HG03175 (cell line): ENCODE results near the gene ITPK1.
"Not testable (repeated sequence)": the region's sequence is repeated elsewhere in the genome, so short reads cannot be mapped to it uniquely, and the experiment has no call there.

Source experiments
- ATAC-seq: cut with Tn5 transposase; IDR thresholded peaks from one replicate; pipeline ENCODE4 v1.9.1; 2021; ENCODE audit warnings: mild to moderate bottlenecking, moderate library complexity; ENCODE audit not compliant: unreplicated experiment

ITPK1 gene

DNA sequence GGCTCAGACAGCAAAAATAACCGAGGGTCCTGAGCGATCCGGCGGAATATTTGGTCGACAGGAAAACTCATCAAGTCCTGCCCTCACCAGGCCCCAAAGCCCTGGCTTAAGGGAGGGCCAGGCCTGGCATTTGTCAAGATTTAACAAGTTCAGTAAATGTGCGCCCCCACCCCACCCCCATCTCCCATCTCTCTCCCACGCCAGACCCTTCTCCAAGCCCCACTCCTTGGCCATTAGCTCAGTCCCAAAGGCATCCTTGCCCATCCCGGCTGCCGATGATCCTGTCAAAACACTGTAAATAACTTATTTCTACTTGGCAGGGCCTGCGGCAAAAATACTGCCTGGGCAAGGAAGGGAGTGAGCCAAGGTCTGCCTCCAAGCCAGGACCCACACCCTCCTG lies 52.8 kb downstream of the ITPK1 start:
- no peak for ATAC-seq

DNA sequence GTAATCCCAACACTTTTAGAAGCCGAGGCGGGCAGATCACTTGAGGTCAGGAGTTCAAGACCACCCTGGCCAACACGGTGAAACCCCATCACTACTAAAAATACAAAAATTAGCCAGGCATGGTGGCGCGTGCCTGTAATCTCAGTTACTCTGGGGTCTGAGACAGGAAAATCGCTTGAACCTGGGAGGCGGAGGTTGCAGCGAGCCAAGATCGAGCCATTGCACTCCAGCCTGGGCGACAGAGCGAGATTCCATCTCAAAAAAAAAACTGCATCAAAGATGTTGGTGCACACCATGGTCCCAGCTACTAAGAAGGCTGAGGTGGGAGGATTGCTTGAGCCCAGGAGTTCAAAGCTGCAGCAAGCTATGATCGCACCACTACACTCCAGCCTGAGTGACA lies 53.7 kb downstream of the ITPK1 start:
- not testable (repeated sequence) for ATAC-seq

DNA sequence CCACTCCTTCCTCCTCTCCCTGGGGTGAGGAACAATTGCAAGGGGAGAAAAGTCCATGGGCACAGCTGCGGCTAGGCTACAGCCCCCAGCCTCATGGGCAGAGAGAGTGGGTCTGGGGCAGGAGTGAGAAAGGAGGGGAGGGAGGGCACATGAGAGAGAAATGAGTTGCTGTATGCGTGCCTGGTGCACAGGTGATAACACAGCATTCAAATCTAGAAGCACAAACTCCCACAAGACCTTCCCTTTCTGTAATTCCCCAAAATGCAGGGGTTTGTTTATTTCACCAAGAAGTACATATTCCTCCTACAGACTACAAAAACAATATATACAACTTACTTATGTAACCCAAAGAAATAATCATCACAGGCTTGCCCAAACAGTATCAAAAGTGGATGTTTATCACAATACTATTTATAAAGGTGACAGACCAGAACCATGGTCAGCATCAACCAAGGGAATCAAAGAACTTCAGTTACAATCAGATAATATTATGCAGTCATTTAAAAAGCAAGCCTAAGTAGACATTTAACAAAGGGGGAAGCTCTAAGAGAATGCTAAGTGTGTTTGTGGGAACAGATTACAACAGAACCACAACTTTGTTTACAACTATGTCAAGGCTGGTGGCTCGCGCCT lies 54.2 kb downstream of the ITPK1 start:
- no peak for ATAC-seq

DNA sequence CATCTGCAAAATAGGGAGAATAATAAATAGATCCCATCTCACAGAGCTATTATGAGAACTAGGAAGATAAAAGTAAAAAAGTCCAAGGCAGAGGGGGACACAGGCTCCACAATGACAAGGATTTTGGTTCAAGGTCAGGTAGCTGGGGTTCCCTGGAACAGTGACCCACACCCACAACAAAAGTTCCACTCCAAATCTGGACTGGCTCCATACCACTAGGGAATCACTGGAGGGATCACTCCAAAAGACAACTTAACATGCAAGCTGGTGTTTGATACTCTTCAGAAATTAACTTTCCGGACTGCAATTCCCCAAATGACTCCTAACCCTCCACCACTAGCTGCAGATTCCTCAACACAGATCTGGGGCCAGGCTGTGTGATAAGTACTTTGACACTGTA lies 54.9 kb downstream of the ITPK1 start:
- ATAC-seq = no peak

DNA sequence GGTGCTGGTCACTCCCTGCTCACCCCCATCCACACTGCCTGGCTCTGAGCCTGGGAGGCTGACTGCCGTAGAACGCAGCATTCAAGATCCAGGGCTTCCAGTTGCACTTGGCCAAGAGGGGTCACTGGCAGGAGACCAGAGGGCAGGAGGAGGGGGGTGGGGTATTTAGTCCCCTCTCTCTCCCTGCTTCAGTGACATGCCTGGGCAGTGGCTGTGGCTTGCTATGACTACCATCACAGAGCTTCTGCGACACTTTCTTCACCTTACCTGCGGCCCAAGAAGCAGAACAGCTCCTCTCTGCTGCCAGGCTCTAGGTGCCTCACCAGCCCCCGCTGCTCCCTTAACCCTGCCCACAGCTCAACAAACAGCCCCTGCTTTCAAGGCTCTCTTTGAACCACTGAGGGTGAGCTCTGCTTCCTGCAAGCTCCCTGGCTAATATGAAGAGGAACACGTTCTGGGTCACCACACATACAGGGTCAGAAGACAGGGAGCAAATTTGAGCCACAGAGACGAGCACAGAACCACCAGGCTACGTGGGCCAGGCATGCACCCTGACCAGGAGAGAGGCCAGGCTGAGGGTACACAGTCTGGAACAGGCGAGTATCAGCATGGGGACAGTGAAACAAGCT lies 55.7 kb downstream of the ITPK1 start:
- no peak for ATAC-seq

DNA sequence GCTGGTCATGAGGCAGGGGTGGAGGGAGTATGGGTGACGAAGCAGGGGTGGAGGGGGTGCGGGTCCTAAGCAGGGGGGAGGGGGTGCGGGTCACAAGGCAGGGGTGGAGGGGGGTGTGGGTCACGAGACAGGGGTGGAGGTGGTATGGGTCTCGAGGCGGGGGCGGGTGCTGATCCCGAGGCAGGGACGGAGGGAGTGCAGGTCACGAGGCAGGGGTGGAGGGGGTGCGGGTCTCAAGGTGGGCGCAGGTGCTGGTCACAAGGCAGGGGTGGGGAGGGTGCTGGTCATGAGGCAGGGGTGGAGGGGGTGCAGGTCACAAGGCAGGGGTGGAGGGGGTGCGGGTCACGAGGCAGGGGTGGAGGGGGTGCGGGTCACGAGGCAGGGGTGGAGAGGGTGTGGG lies 56.5 kb downstream of the ITPK1 start:
- ATAC-seq = no peak

DNA sequence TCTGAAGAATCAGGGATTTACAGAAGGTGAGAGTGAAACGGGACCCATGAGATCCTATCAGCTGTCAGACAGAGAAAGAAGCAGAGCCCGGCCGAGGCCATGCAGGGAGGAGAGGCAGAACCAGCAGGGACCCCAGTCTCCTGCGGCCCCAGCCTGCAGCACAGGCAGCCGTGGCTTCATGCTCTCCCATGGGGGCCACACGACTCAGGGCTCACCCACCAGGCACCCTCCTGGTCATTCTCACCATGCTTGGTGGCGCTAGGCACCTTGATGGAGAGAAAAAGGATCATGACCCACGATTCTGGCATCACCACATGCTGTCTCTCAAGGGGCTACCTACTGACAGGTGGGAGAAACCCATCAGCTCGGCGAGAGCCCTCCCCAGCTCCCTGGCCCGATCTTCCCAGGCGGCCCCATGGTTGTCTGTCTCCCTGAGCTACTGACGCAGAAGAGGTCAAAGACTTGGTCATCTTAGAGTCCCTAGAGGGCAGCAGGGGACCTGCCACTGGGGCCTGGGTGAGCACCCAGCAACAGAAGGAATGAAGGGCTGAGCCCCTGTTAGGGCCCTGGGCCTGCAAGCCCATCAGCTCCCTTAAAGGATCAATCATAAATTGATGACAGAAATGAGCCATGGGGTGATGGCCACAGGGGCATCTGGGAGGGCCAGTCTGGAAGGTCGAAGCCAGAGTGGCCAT lies 58.0 kb downstream of the ITPK1 start:
- no peak for ATAC-seq

DNA sequence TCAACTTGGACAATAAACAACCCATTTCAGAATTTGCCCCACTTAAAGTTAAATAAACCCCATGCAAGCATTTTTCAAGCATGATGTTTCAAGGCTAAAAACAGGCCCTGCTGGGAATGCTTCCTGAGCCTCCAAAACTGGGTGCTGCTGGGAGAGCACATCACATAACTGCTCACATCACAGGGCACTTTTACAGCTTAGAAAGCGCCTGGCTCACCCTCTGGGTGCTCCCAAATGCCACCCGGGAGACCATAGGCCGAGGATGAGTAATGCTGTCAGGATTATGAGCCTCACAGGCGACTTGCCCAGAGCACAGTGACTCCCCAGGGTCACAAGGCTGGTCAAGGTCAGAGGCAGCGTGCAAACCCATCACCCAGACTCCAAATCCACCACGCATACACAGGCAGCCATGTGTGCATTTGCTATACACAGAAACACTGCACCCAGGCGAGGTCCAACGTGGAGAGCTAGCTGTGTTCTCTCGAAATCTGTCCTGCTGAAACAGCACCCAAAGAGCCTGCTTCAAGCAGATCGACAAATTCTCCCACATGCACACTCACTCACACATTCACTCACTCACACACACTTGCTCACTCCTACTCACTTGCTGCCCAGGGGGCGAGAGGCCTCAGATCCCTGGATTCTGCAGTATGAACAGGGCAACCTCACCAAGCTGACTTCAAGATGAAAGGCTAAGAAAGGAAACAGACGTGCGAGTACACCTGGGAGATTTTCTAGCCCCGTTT lies 58.7 kb downstream of the ITPK1 start:
- no peak for ATAC-seq

DNA sequence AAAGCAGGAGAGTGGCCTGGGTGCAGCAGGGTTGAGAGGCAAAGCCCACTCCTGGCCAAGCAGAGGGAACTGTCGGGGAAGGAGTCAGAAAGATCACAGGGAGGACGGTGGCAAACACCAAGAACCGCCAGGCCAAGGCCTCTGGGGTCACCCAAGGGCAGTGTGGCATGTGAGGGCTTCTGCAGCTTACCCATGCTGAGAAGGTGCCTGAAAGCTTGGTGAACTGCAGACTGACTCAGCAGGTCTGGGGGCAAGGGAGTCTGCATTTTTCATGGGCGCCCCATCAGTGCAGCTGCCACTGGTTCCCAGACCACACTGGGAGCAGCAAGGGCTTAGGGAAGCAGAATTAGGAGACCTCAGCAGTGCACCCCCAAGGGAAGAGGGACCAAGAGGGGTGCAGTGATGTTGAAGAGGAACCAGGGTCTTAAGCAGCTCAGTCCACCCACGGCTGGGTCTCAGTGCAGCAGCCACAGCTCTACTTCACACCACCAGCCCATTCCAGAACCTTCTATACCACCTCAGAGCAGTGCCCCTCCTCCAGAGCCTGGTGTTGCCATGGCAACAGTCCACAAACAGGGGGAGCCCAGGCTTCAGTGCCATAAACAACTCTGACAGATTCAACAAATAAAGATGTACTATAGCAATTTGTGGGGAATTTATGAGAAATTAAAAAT lies 59.4 kb downstream of the ITPK1 start:
- no peak for ATAC-seq

DNA sequence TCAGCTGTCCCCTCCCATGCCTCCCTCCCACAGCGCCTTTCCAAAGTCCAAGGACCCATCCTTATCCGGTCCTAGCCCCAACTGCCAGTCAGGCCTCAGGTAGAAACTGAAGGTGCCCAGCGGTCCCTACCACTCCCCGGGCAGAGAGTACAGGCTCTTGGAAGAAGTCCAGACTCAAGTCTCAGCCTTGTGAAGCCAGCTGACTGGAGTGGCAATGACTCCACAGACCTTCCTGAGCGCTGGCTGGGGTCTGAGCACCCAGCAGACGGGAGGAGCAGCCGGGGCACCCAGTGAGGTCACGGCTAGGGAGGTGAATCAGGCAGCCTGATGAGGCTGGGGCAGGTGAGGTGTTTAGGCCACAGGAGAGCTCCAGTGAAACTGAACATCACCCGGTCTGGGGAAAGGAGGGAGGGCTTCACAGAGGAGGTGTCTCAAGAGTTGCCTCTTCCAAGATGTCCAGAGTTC lies 60.0 kb downstream of the ITPK1 start:
- no peak for ATAC-seq

DNA sequence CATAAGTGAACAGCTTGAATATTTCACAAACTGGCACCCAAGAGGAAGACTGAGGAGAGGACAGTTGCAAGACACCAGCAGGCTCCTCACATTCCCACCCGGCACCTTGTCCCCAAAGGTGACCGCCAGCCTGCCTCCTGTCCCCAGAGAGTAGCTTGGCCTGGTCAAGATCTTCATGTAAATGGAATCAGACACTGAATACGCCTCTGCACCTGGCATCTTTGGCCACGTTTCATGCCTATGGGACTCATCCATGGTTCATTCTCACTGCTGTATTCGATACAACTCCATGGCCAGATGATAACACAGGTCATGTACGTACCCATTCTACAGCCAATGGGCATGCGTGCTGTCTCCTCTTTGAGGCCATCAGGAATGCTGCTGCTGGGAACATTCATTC lies 60.8 kb downstream of the ITPK1 start:
- no peak for ATAC-seq

DNA sequence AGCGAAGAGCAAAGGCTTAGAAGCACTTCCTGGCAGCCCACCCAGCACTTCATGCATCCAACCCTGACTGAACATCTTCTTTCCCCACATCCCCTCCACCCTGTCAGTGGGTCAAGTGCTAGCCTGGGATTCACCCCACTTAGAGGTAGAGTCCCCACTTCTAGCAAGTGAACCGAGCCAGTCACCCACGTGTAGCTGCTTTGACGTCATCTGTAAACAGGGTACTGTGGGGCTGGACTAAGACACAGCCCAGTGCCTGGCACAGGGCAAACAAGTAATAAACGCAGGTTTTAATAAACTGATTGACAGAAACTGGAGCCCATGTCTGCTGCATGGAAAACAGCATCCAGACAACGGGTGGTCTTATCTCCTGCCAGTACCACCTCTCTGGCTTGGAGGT lies 61.7 kb downstream of the ITPK1 start:
- ATAC-seq = no peak

DNA sequence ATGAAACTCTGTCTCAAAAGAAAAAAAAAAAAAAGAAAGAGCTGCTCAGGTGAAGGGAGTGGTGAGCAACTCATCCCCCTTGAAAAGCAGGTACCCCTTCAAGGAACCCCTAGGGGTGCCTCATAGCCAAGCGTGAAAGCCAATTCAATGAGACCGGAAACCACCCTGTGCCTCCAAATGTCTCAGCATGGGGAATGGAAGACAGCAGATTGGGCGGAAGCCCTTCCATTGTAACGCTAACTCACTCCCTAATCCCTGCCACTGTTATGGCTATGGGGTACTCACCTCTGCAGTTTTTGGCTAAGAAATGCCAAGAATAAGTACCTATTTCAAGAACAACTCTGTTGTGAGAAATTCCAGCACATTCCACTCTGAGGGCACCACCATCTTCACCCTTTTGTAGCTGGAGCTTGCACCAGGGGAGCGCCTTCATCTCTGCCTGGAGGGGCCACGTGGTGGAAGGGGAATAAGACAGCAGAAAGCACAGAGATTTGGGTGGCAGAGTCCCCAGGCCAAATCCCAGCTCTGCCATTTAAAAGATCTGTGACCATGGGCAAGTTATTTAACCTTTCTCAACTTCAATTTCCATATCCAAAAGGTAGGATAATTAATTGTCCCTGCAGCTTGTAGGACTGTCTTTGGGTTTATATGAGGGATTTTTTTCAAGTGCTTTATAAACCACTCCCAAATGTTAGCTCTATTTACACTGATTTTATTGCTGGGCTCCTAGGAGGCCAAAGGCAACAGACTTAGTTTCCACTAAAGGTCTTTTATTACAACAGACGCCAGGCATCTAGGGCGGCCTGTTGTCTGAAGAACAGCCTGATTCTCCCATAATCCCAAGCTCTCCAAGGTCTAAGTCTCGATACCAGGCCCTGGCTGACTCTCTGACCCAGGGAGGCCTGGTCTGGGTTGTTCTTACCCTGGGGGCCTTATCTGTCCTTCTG lies 63.9 kb downstream of the ITPK1 start:
- no peak for ATAC-seq

DNA sequence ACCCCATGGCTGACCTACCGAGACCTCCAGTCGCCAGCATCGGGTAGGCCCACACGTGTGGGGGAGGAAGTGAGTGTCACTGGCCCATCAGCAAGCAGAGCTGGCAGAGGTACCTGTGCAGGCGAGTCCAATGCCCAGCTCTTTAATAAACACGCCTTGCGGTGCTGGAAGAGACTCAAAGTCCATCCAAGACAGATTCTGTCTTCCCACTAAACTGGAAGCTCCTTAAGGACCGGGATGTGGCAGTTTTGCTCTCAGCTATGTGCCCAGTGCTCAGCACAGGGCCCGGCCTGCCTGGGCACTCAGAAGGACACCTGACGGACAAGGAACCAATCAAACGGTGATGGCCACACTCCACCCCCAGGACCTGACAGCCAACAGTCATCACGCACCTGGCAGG lies 65.0 kb downstream of the ITPK1 start:
- no peak for ATAC-seq

DNA sequence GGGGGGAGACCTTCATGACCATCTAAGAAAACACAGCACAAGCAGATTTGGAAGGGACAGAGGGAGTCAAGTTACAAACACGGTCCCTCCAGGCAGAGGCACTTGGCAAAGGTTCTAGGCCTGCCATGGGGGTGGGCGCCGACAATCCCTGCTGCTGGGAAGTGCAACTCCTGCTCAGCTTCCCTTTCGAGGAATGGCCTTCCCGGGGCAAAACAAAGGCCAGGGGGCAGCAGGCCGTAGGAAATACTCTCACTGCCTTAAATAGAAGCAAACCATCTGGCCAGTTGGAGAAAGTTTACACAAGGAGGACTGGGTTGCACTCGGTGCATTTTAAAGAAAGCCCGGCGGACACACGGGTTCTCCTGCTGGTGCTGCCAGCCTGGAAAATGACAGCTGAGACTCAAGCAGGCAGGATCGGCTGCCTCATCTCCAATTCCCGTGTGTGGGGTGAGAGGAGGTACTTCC lies 65.8 kb downstream of the ITPK1 start:
- no peak for ATAC-seq

DNA sequence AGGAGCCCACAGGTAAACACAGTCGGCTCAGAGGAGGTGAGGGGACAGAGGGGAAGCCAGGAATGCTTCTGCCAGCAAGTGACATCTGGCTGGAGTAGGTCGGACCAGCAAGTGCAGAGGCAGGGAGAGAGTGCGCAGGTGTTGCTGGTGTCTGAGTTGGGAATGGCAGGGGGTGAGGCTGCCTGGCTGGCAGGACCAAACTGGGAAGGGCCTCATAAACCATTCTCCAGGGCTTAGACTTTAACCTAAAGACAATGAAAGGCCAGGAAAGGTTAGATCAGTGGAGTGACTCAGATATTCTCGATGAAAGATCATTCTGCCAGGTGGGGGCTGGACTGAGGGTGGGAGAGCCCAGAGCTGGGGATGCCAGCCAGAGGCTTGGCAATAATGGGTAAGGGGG lies 66.4 kb downstream of the ITPK1 start:
- no peak for ATAC-seq

DNA sequence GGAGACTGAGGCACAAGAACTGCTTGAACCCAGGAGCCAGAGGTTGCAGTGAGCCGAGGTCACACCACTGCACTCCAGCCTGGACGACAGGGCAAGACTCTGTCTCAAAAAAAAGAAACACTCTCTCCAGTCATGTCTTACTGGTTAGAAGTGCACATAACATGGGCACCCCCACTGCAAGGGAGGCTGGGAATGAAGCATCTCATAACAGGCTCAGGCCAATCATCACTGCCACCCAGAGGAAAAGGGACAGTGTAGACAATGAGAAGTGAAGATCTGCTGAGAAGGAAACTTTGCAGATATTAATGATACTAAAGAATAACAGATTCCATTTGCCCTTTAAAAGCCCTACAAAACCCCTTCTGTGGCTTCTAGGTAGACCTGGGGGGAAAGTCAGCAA lies 66.9 kb downstream of the ITPK1 start:
- no peak for ATAC-seq

DNA sequence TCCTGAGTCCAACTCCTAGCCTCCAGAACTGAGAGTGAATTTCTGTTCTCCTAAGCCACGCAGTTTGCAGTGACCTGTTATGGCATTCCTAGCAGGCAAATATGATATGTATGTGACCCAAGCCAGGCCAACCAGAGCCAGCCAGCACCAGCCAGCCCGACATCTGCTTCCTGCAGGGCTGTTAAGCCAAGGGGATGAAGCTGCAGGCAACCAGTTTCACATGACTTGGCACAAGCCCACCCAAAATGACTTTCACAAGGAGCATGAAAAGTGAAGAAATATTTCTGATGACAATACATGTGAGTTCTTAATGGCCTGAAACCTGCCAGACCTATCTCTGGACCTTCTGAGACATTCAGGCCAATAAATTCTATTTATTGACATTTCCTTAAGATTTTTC lies 68.1 kb downstream of the ITPK1 start:
- no peak for ATAC-seq

DNA sequence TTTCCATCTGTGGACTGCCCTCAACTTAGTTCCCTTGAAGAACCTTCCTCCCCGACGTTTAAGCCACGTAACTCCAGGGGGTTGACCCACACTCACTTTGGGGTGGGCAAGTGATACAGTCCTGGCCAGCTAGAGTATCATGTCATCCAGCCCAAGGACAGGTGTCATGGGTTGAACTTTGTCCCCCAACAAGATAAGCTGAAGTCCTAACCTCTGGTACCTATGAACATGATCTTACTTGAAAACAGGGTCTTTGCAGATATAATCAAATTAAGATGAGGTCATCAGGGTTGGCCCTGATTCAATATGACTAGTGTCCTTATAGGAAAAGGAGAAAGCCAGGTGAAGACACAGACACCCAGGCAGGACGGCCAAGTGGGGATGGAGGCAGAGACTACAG lies 68.6 kb downstream of the ITPK1 start:
- ATAC-seq = no peak

DNA sequence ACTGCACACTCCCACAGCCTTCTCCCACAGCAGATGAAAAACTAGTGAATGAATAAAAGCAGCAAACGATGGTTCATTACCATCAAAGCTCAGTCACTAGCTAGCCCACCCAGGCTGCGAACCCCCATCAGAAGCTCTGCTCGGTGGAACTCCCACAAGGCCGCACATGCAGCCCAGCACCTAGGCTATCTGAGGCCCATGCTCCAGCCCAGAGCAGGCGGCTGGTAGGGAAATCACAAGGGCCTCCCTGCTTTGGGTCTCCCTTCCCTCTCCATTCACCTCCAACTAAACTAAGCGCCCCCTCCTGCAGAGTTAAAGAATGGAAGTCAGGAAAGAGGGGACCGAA lies 69.0 kb downstream of the ITPK1 start:
- no peak for ATAC-seq
